HG03575 (cell line): ENCODE data around the gene RSAD1.

Experiments used
- ATAC-seq: cut with Tn5 transposase; IDR thresholded peaks from one replicate; pipeline ENCODE4 v1.9.1; 2021; ENCODE audit not compliant: unreplicated experiment, insufficient number of reproducible peaks, low FRiP score; ENCODE audit errors: extremely low read depth

RSAD1 gene

DNA sequence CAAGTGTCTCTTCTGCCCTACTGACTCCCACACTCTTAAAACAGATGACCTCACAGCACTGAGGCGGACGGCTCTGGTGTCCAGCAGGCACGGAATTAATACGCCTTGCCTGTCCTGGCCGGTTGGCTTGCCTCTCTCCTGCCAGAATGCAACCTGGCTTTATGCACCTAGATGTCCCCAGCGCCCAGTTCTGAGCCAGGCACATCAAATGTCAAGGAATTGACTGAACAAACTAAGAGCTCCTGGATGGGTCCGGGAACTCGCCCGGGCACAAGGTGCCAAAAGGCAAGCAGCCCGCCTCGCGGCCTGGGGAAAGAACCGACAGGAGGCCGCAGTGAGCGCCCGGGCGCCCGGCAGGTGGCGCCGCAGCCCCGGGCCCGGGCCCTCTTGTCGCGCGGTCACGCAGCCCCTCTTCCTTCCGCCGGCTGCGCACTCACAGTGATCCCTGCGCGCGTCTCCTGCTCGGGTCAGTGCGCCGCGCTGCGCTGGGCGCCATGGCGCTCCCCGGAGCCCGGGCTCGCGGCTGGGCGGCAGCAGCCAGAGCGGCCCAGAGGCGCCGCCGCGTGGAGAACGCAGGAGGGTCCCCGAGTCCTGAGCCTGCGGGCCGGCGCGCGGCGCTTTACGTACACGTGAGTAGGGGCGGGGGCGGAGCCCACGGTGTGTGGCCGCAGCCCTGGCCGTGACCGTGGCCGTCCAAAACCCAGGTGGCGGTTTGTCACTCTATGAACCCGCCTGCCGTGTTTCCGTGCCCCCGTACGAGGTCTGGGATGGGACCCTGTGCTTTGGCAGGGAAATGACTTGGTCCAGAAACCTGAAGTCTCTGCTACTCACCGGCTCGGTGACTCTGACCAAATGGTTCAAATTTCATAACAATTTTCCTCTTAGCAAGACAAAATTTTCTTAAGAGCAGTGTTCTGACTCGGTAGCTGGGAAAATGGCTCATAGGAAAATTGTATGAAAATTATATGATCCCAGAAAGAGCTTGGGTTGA, at the start of gene RSAD1:
Gene RSAD1 (plus strand): TSS at position 470 of the 991 bp plus-strand sequence. CDS start 25 bp downstream, at position 495.
- no peak for ATAC-seq

DNA sequence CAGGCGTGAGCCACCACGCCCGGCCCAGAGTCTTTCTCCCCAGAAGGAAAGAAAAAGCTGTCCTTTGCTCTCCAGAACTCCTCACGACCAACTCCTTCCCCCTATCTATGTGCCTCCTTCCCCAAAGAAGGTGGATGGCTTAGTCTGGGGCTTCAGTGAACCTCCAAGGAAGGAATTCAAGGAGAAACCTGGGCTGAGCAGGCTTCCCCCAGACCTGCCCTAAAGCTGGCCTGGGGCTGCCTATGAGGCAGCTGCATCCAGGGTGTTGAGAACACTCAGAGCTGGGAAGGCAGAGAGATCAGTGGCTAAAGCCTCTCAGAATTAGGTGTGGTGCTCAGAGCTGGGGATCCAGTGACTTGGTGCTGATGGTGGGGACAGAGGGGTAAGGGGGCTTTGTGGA, 48.9 kb upstream of the RSAD1 start:
- no peak for ATAC-seq

DNA sequence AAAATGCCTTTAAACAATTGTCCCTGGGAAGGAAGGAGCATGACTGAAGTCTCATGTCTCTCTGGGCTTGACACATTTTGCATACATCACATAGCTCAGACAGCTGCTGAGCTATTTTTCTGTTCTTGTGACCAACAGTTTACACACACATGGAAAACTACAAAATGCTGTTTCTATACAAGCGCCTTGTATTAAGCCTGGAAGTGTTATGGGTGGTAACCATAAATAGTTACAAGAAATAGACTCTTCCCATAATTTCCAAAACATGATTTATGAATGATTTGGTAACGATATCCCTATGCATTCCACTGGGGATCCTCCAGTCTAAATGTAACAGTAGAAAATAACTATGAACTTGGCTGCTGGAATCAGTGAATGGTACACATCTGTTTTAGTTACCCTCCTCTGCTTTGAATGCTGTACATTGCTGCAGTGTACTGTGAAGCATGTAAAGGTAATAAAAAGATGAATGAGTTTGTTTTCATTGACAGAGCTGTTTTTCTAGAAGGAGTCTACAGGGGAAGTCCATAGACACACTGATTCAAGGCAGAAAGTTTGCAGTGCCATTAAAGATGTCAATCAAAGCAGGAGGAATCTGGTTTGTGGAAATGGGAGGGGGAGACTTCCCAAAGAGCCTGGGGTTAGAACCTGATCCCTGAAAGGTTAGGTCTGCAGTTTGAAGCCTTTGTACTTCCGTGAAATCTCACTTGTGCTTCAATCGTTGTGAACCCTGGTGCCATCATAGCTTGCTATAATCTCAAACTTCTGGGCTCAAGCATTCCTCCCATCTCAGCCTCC, 47.6 kb upstream of the RSAD1 start:
- no peak for ATAC-seq

DNA sequence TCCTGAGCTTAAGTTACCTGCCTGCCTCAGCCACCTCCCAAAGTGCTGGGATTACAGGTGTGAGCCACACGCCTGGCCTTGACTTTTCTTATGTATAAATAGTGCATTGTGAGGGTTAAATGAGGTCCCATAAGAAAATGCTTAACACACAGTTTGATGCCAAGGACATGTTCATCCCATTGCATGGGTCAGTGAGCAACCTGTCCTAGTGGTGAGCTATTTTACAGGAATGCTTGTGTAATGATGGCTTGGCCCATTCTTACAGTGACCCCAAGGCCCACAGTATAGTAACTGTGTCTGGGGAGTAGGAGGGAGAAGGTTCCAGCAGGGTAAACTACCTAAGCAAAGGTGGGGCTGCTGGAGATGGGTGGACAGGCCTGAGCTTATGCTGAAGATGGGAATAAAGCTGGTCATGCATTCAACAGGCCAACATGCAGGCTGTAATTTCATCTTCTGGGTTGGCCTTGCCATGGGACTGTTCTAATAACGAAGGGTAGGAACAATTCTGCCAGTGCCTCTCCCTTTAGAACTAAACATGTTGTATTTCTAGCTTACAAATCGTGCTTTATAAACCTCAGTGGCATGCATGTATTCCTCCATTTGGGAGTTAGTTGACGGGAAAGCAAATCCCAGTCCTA, 46.4 kb upstream of the RSAD1 start:
- ATAC-seq: no peak

DNA sequence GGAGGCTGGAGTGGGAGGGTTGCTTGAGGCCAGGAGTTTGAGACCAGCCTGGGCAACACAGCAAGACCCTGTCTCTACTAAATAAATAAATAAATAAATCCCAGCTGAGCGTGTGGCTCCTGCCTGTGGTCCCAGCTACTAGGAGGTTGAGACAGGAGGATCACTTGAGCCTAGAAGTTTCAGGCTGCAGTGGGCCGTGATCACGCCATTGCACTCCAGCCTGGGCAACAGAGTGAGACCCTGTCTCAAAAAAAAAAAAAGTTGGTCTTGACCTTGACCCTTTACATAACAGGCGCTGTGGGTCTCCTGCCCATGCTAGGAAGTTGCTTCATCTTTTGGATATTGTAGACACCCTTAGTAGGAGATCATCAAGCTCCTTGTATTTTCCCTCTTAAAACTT, 41.3 kb upstream of the RSAD1 start:
- ATAC-seq: no peak

DNA sequence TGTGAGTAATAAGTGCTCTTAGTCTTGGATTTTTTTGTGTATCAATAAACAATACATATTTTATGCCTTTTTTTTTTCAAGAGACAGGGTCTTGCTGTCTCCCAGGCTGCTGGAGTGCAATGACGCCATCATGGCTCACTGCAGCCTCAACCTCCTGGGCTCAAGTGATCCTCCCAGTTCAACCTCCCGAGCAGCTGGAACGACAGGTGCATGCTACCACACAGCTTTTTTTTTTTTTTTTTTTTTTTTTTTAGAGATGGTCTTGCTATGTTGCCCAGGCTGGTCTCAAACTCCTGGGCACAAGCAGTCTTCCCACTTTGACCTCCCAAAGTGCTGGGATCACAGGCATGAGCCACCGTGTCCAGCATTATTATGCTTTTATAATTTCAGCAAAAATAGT, 39.7 kb upstream of the RSAD1 start:
- ATAC-seq: no peak

DNA sequence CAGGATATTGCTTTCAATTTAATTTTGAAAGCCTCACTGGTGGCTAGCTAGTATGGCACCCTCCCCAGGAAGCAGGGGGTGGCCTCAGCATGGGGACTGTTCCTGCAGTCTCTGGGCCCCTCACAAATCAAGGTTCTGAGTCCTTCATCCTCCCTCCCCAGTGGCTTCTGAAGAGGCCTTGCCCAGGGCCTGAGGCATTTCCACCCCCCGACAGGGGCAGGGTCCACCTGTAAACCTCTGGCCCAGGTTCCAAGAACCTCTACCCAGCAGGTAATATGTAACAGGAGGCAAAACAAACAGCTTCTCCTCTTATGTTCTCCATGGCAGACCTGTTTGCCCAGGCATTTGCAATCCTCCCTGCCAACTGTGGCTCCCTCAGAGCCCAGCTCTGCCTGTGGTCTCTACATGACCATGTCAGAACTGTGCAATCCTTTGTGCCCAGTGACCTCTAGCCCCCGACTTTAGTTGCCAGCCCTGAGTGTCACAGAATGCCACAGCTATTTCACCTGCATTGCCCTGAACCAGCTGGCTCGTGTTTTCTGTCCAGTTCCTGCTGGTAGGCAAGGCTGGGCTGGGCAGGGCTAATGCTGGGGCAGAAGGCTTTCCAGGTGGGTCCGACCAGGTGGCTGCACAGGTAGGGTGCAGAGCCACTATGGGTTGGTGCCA, 38.4 kb upstream of the RSAD1 start:
- no peak for ATAC-seq

DNA sequence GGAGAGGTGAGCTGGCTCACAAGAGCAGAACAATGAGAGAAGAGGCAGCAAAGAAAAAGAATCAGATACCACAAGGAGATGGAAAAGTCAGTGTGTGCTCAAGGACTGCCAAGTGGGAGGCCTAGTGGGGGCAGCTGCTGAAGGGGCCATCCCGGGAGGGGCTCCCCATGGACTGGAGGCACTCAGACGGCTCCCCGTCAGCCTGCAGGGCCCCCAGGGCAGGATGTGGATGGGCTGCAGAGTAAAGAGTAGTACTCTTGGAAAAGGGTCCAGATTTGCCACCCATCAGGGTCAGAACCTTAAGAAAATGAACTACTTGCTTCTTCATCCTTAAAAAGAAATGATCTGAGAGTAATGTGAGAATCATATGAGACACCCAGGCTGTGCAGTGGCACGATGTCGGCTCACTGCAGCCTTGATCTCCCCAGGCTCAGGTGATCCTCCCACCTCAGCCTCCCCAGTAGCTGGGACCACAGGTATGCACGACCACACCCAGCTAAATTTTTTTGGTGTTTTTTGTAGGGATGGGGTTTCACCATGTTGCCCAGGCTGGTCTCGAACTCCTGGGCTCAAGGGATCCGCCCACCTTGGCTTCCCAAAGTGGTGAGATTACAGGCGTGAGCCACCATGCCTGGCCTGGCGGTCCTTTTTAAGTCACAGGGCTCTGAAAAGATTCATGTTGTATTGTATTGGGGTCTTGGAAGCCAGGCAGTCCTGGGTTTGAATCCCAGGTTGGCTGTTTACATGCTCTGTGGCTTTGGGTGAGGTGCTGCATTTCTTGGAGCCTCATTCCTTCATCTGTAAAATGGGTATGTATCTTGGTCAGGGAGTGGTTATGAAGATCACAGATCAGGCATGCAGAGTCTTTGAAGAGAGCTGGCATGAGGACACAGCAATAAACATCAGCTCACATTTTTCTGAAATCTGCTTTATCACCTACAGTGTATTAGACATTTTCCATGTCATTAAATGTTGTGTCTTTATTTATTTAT, 37.5 kb upstream of the RSAD1 start:
- ATAC-seq: no peak

DNA sequence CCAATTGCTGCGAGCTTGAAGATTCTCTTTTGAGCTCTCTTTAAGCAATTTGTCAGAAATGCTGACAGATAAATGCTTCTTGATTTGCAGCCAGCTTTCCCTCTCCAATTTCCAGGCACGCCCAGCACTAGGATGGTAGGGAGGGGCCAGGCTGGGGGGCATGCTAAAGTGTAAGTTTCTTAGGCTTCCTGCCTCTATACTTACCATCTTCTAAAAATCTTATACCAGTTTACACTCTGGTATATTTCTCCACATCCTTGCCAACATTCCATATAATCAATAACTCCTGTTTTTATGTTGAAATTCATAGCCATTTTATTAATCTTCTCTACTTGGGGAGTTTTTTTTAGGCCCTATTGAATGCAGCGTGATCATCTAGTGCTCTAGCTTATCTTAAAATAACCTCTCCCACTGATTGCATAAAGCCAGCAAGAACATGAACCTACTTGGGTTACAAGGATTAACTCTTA, 35.1 kb upstream of the RSAD1 start:
- ATAC-seq: no peak

DNA sequence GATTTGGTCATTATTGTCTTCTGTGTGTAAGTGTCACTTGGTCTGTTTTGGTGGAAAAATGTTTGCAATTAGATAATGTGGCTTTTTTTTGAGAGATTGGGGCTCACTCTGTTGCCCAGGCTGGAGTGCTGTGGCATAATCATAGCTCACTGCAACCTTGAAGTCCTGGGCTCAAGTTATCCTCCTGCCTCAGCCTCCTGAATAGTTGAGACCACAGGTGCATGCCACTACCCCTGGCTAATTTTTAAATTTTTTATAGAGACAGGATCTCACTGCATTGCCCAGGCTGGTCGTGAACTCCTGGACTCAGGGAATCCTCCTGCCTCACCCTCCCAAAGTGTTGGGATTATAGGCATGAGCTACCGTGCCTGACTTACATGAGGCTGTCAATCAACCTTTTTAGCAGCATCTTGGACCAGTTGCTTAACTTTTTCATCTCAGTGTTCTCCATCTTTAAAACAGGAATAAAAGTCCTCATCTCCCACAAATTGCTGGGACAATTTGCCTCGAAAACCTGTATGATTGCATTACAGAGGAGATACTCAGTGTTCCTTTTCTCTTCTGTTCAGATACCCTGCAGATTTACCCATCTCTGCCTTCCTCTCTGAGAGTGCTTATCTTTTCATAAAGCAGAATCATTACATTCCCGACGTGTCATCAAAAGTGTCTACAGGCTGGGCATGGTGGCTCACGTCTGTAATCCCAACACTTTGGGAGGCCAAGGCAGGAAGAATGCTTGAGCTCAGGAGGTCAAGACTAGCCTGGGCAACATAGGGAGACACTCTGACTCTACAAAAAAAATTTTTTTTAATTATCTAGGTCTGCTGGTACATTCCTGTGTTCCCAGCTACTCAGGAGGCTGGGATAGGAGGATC, 33.6 kb upstream of the RSAD1 start:
- ATAC-seq: no peak

DNA sequence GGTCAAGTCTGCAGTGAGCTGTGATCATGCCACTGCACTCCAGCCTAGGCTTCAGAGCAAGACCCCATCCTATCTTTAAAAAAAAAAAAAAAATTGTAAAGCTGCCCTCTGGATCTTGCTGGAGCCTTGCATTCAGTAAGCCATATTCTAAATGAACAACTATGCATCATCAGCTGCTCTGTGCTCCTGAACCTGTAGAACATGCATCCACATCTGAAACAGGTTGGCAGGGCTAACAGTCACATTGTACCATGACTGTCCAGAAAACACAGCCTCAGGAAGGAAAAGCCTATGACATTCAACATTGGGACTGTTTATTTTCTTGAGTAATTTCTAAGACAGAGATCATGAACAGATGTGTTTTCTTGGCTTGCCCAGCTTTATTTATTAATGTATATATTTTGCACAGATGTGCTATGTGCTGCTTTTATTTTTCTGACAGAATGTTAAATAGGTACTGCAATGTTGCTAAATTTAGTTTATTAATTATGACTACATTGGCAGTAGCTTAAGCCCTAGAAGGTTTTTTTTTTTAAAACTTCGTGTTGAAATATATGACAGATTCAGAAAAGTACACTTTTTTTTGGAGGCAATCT, 32.8 kb upstream of the RSAD1 start:
- ATAC-seq: no peak

DNA sequence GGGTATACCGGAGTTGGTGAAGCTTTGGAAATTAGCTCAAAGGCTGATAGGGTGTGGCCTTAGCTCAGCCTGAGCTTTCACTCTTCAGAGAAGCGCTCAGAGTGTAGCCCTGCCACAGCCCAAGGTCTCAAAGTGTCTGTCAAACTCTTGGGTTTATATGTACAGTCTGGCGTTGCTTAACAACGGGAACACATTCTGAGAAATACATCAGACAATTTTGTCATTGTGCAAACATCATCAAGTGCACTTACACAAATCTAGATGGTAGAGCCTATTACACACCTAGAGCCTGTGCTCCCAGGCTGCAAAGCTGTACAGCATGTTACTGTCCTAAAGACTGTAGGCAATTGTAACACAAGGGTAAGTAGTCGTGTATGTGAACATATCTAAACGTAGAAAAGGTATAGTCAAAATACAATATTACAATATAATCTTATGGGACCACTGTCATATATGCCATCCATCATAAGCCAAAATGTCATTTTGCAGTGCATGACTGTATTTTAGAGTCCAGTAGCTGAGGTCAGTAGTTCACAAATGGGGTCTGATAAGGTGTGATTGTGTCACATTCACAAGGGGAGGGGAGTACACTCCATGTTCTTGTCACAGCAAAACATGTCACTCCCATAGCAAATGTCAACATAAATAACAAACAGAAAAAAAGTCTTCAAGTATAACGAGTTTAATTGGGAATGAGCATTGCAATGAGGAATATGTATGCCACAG, 30.6 kb upstream of the RSAD1 start:
- no peak for ATAC-seq

DNA sequence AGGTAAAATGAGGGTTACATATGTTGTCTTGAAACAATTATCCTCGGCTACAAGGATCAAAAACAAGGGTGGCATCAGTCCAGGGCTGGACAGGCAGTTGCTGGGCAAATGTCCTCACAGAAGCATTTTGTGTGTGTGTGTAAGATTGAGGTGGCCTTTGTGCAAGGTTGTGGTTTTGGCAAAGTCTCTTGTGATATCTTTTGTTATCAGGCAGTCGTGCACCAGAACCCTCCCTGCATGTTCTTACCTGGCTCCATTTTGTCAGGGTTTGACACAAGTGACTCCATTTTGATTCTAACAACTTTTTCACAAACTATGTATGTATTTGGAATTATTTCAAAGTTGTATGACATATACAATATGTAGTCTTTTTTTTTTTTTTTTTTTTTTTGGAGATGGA, 30.0 kb upstream of the RSAD1 start:
- no peak for ATAC-seq

DNA sequence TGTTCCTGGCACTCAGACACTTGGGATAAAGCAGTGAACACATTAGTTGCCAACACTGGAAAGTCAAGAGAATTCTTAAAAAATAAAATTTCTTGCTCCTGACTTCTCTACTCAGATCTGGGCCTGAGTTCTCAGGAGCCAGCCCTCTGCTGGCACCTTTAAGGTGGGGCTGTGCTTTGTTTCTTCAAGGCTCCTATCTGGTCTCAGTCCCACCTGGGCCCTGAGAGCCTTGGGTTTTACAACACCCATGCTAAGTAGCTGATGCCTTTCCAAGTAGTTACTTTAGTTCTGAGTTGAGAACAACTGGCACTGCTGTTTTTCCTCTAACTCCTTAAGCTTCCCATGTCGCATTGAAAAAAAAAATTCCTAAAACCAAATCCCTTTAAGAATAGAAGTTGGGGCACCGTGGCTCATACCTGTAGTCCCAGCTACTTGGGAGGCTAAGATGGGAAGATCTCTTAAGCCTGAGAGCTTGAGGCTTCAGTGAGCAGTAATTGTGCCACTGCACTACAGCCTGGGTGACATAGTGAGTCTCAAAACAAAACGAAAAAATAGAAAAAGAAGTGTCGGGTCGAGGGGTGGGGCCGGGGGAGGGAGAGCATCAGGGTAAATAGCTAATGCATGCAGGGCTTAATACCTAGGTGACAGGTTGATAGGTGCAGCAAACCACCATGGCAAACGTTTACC, 26.6 kb upstream of the RSAD1 start:
- no peak for ATAC-seq

DNA sequence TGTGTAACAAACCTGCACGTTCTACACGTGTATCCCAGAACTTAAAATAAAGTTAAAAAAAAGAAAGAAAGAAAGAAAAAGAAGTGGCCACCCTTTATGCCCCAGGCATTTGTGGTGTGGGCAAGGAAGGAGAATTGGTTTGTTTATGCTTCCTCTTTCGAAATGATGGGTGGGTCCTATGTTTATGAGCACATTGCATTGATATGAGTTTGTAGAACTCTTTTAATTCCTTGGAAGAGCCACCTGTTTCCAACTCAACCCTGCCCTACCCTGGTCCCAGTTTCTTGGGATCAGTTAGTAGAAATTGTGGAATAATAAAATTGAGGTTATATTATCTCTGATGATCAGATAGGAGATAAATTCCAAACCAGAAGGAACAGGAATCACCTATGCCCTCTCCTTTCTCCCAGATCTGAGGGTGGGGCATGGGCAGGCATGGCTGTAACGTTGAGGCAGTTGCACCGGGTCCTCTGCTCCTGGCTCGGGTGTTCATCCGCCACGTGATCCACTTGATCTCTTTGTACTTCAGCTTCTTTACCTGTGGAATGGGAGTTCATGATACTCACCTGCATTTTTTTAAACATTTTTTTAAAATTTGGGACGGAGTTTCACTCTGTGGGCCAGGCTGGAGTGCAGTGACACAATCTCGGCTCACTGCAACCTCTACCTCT, 25.9 kb upstream of the RSAD1 start:
- no peak for ATAC-seq
